HG02943 (cell line): ENCODE measurements around the gene COQ7.

Experiments used
- ATAC-seq: cut with Tn5 transposase; IDR thresholded peaks from one replicate; pipeline ENCODE4 v1.9.1; 2021; ENCODE audit warnings: mild to moderate bottlenecking, low read depth, moderate library complexity; ENCODE audit not compliant: unreplicated experiment

The COQ7 gene

DNA sequence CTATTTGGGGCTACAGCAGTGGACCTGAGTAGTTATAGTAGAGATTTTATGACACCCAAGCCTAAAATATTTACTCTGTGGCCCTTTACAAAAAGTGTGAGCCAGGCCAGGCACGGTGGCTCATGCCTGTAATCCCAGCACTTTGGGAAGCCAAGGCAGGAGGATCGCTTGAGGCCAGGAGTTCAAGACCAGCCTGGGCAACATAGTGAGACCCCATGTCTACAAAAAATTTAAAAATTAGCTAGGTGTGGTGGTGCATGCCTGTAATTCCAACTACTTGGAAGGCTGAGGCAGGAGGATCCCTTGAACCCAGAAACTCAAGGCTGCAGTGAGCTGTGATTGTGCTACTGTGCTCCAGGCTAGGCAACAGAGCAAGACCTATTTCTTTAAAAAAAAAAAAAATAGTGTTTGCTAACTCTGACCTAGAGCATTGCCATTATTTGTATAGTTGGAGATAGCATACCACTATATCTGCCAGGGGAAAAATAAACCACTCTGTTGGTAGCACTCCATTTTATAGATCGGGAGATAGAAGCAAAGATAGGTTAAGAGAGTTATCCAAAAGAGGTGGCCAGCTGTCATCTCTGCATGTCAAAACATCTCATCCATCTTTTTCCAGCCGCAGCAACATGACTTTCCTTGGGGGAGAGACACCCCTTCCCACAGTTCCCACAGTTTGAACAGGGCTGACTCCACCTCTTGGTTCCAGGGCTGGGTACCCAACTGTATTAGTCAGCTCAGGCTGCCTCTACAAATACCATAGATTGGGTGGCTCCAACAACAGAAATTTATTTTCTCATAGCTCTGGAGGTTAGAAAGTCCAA, 43.3 kb downstream of the COQ7 start:
- no peak for ATAC-seq

DNA sequence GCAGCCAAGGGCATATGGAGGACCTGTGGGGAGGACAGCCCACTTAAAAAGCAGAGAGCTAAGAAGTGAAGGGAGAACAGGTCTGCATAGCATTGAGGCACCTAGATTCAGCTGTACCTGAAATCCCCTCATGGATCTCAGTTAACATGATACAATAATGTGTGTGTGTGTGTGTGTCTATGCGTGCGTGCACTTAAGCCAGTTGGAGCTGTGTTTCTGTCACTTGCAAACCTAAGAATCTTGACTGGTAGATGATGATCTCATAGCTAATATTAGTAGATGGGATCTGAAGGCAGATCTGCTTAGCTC, 44.6 kb downstream of the COQ7 start:
- no peak for ATAC-seq

DNA sequence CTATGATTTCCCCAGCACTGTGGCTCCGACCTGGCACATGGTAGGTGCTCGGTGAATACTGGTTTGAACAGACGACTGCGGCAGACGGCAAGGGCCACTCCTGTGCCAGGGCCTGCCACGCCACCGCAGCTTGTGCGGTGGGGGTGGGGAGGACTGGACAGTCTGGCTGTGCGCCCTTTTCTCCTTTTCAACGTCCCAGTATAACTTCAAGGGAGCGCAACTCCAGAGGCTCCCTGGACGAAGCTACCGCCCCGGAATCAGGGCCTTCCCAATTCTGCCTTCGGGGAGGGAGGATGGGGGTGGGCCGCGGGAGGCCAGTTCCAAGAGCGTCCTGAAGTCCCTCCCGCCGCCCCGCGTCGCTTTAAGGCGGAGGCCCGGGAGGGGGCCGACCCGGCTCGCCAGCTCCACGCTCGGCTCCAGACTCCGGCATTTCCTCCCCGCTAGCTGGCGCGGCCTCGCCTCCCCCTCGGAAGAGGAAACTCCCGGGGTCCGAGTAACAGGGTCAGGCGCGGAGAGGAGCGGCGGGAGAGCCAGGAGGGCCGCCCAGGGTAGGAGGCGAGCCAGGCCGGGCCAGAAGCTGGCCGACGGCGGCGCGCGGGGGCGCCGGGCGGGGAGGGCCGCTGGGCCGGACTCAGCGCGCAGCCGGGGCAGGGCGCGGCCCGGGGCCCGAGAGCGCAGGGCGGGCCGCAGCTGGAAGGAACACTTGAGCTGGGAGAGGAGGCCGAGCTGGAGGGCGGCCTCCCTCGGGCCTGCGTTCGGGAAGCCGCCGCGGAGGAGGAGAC, 46.4 kb downstream of the COQ7 start, which contains the start of gene ITPRIPL2:
Gene ITPRIPL2, plus strand, starts transcription at position 388 of the 782 bp plus-strand sequence. CDS start 498 bp downstream, outside the sequence.
- no peak for ATAC-seq

DNA sequence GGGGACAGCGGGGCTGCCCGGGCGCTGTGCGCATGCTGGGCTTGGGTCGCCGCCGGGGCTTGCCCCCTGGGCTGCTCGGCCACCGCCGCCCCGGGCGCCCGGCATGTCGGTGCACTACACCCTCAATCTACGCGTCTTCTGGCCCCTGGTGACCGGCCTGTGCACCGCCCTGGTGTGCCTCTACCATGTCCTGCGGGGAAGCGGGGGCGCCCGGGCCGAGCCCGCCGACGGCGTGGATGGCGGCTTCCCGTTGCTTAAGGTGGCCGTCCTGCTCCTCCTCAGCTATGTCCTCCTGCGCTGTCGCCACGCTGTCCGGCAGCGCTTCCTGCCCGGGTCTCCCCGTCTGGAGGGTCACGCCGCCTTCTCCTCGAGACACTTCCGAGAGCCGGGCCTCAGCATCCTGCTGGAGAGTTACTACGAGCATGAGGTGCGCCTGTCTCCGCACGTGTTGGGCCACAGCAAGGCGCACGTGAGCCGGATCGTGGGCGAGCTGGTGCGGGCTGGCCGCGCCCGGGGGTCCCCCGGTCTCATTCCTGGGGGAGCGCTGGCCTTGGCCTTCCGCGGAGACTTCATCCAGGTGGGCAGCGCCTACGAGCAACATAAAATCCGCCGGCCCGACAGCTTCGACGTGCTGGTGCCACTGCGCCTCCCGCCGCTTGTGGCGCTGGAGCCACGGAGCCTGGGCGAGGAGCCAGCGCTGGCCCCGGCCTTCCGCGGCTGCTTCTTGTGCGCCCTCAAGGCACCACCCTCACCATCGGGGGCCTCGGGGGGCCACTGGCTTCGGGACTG, 47.1 kb downstream of the COQ7 start:
- ATAC-seq: no peak

DNA sequence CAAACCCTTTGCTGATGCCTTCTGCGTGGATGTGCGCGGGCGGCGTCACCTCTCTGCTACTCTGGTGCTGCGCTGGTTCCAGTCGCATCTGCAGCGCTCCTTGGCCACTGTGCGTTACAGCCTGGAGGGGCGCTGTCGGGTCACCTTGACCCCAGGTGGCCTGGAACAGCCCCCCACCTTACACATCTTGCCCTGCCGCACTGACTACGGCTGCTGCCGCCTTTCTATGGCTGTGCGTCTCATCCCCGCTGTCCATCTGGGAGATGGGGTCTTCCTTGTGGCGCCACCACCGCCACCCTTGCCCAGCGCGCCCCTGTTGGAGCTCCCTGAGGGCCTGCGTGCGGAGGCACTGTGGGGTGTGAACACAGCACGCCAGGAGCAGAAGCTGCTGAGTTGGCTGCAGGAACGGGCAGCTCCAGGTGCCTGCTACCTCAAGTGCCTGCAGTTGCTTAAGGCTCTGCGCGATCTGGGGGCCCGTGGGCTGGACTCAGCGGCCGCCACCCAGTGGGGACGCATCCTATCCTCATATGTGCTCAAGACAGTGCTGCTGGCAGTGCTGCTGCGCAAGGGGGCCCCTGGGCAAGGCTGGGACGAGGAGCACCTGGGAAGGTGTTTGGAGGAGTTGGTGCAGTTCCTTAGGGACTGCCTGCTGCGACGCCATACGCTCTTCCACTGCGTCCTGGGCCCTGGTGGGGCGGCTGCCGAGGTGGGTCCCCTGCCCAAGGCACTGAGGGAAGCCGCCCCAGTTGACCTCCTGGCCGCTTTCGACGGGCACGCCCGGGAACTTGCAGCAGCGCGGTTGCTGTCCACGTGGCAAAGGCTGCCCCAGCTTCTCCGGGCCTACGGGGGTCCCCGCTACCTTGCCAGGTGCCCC, 48.0 kb downstream of the COQ7 start:
- ATAC-seq: no peak

DNA sequence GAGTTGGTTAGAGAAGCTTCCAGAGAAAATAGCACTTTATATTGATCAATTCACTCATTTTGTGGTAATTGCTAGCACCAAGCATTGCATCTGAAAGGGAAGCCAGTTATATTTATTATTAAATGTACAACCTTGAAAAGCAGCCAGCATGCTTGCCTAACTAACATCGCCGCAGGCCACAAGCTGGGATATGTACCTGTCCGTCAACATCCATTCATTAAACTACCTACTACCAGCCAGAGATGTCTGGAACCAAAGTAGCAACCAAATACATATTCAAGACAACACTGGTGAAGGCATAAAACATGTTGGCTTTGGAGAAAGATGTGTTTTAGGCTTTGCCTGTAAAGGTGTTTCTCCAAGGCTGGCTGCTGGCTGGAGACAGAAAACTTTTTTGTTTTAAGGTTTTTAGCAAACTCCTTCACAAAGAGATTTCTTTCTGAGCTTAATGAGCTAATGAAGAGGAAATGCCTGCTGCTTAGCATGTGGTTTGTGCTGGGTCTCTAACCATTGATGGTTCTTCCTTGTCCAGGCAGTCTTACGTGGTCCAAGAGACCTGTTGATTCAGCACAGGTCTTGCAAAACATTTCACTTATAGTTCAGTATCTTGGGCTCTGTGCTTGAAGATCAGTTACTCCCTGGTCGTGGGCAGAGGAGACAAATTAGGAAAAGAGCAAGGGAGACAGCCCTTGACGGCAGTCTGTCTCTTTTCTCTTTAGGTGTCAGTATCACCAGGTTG, 49.5 kb downstream of the COQ7 start:
- no peak for ATAC-seq

DNA sequence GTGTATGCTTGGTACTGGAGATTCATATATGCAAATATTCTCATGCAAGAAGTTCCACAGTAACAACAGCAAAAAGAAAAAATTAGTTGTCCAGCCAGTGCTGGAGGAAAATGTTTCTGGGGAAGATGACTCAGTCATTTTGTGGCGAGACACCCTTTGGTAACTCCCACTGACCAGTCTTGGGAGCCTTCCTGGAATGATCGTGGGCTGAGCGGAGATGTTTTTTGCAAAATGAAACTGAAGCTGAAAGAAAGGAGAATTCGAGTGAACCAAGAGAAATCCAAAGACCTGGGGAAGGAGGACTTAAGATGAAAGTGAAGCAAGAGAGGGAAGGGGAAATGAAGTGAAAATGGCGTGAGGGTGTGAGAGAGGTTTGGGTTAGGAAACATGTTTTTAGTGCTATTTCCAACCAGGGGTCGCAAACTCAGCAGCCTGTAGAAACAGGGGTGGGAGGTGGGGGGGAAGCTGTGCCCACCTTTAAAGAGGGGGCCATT, 51.6 kb downstream of the COQ7 start:
- no peak for ATAC-seq

DNA sequence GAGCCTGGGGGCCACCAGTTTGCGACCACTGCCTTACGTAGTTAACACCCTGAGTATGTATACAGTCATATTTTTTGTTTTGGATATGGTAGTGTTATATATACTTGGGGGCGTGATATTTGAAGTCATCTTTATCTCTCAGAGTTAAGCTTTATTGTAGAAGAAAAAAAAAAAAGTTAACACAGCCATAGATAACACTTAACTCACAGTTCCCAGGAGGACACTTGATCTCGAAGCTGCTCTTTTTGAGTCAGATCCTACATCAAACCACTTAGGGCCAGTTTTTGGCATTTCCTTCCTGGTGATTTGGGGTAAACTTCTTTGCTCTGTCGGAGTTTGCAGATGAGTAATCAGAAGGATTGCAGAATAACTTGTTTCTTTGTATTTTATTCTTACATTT, 52.1 kb downstream of the COQ7 start:
- ATAC-seq: no peak

DNA sequence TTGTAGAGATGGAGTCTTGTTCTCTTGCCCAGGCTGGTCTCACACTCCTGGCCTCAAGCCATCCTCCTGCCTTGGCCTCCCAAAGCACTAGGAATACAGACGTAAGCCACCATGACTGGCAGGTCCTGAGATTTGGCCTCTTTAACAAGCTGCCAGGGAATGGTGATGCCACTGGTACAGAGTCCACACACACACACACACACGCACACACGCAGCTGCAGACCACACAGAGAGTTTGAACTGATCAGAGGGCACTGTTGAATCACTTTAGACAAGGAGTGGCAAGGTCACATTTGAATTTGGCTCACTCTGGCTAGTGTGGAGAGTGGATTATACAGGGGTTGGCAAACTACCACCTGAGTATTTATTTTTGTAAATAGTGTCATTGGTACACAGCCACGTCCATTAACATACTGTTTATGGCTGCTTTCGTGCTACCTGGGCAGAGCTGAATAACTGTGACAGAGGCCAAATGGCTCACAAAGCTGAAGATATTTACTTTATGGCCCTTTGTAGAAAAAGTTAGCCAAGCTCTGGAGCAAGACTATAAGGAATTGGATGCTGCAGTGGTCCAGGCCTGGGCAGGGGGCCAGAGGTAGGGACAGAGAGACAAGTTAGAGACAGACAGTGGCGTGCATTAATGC, 56.2 kb downstream of the COQ7 start:
- no peak for ATAC-seq

DNA sequence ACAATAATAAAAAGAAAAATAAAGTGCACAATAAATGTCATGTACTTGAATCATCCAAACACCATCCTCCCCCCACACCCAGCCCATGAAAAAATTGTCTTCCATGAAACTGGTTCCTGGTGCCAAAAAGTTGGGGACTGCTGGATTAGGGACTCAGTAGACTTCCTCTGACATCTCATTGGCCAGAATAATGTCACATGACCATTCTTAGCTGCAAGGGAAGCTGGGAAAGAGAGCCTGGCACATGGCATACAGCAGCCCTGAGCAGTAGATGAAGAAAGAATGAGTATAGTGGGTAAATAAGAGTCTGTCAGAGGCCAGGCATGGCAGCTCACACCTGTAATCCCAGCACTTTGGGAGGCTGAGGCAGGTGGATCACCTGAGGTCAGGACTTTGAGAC, 58.9 kb downstream of the COQ7 start:
- no peak for ATAC-seq

DNA sequence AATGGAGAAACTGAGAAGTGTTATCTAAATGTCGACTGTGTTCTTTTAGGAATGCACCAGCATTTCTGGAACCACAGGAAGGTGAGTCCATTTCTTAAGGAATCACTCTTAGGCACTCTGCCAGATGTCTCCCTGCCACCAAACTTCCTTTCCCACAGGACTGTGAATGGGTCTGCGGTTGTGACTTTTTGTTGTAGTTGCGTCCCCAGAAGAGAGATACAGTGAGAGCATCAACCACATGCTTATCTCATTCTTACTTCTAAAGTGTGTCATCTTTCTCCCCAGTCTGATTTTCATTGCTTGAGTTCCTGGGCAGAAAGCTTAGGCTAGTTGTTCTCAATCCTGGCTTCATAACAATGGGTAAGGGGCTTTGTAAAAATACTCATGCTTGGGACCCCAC, 59.8 kb downstream of the COQ7 start:
- ATAC-seq: no peak

DNA sequence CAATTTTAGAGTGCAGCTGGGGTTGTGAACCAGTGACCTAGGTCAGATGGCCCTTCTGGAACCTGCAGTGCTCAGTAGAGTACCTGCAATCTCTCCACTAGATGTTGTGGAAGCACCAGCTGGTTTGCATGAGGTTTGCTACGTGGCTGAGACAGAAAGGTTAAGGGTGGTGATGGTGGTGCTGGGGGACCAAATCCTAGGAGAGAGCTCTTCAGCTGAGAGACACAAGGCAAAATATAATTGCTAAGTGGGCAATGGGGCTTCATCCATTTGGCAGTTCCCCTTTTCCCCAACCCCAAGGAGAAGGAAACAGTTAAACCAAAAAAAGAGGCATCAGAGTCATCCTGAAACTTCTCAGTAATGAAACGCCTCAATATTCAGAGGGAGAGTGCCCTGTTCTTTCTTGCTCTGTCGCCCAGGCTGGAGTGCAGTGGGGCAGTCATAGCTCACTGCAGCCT, 60.3 kb downstream of the COQ7 start:
- no peak for ATAC-seq

DNA sequence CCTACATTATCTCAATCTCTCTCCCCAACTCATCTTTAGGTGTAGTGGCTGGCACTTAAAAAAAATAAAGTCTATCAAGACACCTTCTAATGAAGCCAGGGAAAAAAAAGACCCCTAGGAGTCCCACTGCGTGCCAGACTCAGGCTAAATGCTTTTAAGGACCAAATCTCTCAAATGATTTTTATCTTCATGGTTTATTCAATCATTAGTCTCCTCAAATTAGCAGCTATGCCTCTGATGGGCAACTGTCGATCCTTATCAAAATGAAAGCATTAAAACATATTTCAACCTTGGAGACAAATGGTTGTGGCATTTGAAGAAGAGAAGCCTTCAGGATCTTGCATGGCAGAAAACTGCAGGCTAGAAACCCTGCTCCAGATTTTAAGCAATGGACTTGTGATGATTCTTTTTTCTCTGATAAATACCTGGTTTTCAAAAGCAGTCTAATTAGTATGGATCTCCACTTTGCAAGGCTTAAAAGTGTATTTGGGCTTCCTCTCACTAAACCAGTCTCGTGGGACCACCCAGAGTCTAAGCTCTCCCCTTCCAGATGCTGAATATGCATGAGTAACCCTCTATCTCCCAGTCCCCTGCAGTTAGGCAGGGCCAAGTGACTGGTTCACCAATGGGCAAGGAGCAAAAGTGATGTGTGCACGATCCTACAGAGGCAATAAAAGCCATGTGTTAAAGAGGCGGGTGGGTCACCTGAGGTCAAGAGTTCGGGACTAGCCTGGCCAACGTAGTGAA, 61.2 kb downstream of the COQ7 start:
- no peak for ATAC-seq
